Stimulated activated naive CD8-positive, alpha-beta T cell treated with anti-CD3 and anti-CD28 coated beads, Interleukin-15, amount 100 ng/mL, for 72 hours (primary cell): ENCODE measurements around the gene TMEM121.

Source experiments
- ATAC-seq: fragments of 150-1000 bp; cut with Tn5 transposase; 2 replicates; pipeline ENCODE4 v1.10.0; 2021; ENCODE audit warnings: mild to moderate bottlenecking, moderate library complexity
- DNase-seq, 2 donors: peaks; one replicate each; pipeline ENCODE4 v3.0.0; 2021 to 2022
- H3K27ac Mint-ChIP-seq, 2 donors: one replicate each; pipeline ENCODE4 v1.8.0; 2022; ENCODE audit warnings: mild to moderate bottlenecking in 2 of 2, mixed read lengths in 2 of 2, moderate library complexity in 2 of 2
- H3K27me3 Mint-ChIP-seq: one replicate; pipeline ENCODE4 v1.8.0; 2022; ENCODE audit warnings: mixed read lengths
- H3K4me1 Mint-ChIP-seq: one replicate; pipeline ENCODE4 v1.8.0; 2022; ENCODE audit warnings: mild to moderate bottlenecking, mixed read lengths
- H3K4me3 Mint-ChIP-seq, 2 donors: one replicate each; pipeline ENCODE4 v1.8.0; 2022; ENCODE audit warnings: mild to moderate bottlenecking in 2 of 2, mixed read lengths in 2 of 2, moderate library complexity in 1 of 2
- H3K9me3 Mint-ChIP-seq, 2 donors: one replicate each; pipeline ENCODE4 v1.8.0; 2022; ENCODE audit warnings: mixed read lengths in 2 of 2

TMEM121 gene

DNA sequence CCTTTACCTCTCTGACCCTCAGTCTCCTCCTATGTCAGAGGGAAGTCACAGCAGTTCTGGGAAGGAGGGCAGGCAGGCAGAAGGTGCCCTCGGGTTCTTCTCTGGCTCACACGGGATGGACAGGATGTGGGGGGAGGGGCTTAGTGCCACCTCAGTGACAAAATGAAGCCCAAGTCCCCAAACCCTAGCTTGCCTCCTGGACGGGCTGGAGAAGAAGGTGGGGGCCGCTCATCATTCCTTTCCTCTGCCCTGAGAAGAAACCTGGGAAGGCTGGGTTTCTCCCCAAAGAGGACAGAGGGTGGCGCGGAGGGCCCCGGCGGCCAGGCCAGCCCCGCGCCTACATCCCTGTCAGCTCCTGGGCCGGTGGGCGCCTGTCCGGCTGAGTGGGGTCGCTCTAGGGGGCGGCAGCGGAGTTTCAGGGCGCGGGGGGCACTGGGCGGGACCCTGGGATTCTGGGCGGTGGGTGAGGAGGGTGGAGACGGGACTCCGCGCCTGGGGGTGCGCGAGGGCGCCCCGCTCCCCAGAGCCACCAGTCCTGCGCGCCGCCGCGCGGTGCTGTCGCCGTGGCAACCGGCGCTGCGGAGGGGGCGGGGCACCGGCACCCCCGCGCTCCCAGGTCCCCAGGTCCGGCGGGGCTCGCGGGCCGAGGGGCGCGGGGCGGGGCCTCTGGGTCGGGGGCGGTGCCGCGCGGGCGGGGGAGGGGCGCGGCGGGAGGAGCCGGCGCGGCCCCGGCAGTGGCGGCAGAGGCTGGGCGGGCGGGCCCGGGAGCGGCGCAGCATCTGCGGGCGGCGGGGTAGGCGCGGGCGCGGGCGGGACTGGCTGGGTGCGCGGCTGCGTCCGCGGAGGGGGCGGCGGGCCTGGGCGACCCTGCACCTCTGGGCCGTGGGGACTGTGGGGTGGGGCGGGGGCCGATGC is at the start of gene TMEM121:
Gene TMEM121, plus strand, starts transcription at position 723 of the 915 bp plus-strand sequence. CDS start 2,252 bp downstream, outside the sequence.
- Mint-ChIP-seq H3K27me3 (peaks cover 24% of the 10 kb centered on the region), H3K4me1 (peaks cover 34% of the 10 kb centered on the region), H3K9me3 (no peaks in the 10 kb centered on the region), H3K4me3 (peak within 1 kb of the TSS; percentile 85 to 89), H3K27ac (peak within 1 kb of the TSS in 1 of 2 donors; percentile 83)
- no peak for DNase-seq
- peak; percentile 36 for ATAC-seq

DNA sequence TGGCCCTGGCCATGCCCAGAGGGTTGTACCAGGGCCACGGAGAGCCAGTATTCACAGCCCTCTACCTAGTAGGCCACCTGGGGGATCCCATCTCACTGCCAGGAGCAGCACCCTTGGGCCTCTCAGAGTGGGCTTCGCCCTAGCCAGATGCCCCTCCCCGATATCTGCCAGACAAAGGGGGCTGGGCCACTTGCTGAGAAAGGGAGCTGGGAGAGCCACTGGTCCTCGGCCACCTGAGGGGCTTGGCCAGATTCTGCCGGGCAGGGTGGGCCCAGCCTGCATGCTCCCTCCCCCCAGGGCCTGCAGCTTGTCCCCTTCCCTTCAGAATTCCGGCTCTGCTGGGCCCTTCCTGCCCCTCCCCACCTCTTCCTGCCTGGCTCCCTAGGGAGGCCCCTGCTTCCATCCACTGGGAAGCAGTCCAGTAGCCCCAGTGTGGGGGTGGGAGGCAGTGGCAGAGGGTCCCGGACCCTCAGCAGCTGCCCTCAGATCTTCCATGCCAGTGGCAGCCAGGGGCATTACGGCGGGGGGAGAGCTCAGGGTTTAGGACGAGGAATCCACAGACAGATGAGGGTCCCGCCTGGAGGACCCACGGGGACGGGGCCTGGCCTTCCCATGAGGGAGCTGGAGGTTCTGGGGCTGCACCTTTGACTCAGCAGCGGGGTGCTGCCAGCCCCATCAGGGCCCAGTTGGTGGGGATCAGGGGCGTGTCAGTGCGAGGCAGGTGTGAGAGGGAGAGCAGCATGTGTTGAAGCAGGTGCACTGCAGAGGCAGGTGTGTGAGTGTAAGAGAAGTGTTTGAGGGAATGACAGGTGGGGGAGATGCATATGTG is 49.3 kb upstream of the TMEM121 start:
- peaks cover 0 to 4% of the 10 kb centered on the region in 2 donors for H3K9me3 Mint-ChIP-seq
- no peak for ATAC-seq
- peaks cover 65% of the 10 kb centered on the region for H3K4me1 Mint-ChIP-seq
- H3K4me3 Mint-ChIP-seq: peak overlapping the region in 1 of 2 donors; percentile 23
- H3K27ac Mint-ChIP-seq: peak overlapping the region in 1 of 2 donors; percentile 88
- DNase-seq: no peak
- H3K27me3 Mint-ChIP-seq: peaks cover 46% of the 10 kb centered on the region

DNA sequence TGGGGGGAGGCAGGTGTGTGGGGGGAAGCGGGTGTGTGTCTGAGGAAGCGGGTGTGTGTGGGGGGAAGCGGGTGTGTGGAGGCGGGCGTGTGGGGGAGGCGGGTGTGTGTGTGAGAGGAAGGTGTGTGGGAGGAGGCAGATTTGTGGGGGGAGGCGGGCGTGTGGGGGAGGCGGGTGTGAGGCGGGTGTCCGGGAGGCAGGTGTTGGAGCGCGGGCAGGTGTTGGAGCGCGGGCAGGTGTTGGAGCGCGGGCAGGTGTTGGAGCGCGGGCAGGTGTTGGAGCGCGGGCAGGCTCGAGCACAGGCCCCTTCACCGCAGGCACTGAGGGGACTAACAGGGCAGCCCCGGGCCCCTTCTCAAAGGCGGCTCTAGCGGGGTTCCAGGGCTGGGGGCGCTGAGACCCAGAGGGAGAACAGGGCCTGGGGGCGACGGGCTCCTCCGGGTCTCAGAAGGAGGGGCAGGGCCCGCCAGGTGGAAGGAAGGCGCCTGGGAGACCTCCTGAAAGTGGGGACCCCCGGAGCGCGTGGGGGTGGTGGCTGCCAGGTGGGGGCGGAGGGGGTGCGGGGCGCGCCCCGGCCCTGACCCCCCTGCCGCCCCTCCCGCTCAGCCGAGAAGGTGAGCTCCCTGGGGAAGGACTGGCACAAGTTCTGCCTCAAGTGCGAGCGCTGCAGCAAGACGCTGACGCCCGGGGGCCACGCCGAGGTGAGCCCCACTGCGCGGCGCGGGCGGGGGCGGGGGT is 48.6 kb upstream of the TMEM121 start:
- Mint-ChIP-seq H3K9me3 (peaks cover 0 to 4% of the 10 kb centered on the region in 2 donors), H3K27ac (no peak overlapping the region), H3K4me1 (peaks cover 73% of the 10 kb centered on the region), H3K27me3 (peaks cover 46% of the 10 kb centered on the region), H3K4me3 (peak overlapping the region in 1 of 2 donors; percentile 18)
- ATAC-seq (no peak), DNase-seq (no peak)

DNA sequence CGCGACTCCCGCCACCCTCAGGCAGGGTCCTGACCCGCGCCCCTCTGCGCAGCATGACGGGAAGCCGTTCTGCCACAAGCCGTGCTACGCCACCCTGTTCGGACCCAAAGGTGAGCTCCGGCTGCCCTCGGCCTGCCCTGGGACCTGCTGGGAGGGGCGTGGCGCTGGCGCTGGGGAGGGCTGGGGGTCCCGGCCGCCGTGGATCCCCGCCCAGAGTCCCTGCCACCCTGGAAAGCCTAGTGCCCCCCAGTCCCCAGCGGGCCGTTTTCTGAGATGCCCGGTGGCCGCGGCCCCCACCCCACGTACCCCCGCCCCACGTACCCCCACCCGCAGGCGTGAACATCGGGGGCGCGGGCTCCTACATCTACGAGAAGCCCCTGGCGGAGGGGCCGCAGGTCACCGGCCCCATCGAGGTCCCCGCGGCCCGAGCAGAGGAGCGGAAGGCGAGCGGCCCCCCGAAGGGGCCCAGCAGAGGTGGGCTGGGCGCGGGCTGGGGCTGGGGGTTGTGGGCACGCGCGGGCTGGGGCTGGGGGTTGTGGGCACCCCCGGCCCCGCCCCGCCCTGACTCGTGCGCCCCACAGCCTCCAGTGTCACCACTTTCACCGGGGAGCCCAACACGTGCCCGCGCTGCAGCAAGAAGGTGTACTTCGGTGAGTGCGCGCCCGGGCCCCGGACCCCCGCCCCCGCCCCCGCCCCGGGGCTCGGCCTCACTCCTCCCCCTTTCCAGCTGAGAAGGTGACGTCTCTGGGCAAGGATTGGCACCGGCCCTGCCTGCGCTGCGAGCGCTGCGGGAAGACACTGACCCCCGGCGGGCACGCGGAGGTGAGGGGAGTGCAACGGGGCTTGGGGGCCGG is 47.8 kb upstream of the TMEM121 start:
- no peak overlapping the region for H3K4me3 Mint-ChIP-seq
- H3K27ac Mint-ChIP-seq: no peak overlapping the region
- ATAC-seq: no peak
- H3K9me3 Mint-ChIP-seq: peaks cover 0 to 4% of the 10 kb centered on the region in 2 donors
- H3K4me1 Mint-ChIP-seq: peaks cover 77% of the 10 kb centered on the region
- no peak for DNase-seq
- H3K27me3 Mint-ChIP-seq: peaks cover 46% of the 10 kb centered on the region

DNA sequence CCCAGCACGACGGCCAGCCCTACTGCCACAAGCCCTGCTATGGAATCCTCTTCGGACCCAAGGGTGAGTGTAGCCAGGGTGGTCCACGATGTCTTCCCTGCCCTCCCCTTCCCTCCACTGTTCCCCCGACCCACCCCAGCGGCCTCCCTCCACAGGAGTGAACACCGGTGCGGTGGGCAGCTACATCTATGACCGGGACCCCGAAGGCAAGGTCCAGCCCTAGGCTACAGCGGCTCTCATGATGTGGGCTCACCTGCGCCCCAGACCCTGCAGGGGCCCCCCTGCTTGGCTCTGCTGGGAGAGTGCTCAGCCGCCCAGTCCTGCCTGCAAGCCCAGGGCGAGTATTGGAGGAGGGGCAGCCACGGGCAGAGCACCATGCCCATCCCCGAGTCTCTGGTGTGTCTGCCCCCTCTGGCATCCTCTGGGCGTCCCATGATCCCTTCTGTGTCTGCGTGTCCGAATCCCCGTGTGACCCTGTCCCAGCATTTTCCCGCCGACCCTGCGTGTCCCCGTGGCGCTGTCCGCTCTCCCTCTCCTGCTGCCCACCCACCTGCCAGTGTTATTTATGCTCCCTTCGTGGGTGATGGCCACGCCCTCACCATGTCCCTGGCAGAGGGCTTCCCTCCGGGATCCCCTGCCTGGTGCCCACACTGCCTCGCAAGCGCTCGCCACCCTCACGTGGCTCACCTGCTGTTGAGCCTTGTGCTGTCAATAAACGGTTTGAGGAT is 46.8 kb upstream of the TMEM121 start:
- no peak for DNase-seq
- no peak for ATAC-seq
- Mint-ChIP-seq H3K4me3 (peak overlapping the region in 1 of 2 donors; percentile 44), H3K27ac (no peak overlapping the region), H3K4me1 (peaks cover 81% of the 10 kb centered on the region), H3K9me3 (peaks cover 0 to 4% of the 10 kb centered on the region in 2 donors), H3K27me3 (peaks cover 46% of the 10 kb centered on the region)

DNA sequence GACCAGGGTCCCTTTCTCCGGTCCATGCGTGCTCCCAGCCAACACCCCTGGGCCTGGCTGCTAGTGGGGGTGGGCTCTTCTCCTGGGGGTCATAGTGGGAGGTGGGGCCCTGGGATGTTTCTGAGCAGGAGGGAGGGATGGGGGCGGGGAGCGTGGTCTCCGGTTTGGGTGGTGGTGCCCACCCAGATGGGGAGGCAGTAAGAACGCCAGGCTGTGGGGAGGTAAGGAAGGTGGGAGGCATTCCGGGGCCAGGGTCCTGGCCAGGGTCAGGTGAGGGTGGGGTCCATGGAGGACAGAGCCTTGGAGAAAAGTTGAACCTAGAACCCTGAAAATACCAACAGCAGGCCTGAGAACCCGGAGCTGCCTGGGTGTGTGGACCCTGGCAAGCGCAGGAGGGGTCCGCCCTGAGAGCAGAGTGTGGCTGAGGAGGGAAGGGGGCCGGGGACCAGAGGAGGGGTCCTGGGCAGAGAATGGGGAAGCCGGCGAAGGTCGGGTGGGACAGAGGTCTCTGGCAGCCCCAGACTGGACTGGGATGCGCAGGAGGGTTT is 46.1 kb upstream of the TMEM121 start:
- Mint-ChIP-seq H3K4me1 (peaks cover 88% of the 10 kb centered on the region), H3K27ac (peak overlapping the region in 1 of 2 donors; percentile 65), H3K4me3 (no peak overlapping the region), H3K9me3 (peaks cover 0 to 4% of the 10 kb centered on the region in 2 donors), H3K27me3 (peaks cover 46% of the 10 kb centered on the region)
- ATAC-seq (no peak), DNase-seq (no peak)

DNA sequence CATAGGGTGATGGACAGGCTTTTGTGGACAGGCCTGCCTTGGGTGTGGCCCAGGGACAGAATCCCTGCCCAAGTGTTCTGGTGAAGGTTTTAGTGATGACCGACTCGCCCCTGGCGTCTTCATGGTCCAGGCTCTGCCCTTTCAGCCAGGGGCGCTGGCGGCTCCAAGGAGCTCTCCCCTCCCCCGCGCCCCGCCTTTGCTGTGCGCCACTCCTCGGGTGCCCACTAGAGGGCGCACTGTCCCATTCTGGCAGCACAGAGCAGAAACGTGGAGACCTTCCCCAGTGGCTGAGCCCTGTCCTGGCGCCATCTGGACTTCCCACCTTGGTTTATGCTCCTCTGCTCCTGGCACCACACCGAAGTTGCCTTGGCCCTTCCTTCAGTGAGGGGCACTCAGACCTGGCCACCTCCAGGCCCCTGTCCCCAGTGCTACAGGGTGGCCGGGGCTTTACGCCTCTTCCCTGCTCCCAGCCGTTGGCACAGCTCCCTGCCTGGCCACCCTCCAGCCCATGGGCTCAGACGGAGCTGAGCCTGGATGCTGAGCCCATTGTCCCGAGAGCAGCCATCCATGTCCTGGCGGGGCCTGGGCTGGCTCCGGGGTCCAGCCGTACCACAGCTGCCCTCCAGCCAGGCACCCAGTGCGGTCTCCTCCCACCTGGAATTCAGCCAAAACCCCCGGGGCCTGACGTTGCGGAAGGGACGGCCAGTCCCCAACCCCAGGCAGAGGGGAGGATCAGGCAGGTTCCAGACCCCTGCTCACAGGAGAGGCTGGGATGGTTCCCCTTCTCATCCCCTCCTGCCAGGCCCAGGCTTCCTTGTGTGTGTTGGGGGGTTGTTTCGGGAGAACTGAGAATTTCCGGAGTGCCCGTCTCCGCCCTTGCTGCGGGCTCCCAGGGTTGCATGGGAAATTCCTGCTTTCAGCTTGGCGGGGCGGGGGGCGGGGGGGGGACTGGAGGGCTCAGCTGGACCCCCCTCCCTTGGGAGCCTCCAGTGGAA is 45.3 kb upstream of the TMEM121 start:
- Mint-ChIP-seq H3K4me3 (peak overlapping the region; percentile 76 to 86), H3K27ac (peak overlapping the region; percentile 99 to 100), H3K4me1 (peaks cover 88% of the 10 kb centered on the region), H3K9me3 (peaks cover 0 to 4% of the 10 kb centered on the region in 2 donors), H3K27me3 (peaks cover 37% of the 10 kb centered on the region)
- DNase-seq: peak; percentile 93
- ATAC-seq: peak; percentile 62

DNA sequence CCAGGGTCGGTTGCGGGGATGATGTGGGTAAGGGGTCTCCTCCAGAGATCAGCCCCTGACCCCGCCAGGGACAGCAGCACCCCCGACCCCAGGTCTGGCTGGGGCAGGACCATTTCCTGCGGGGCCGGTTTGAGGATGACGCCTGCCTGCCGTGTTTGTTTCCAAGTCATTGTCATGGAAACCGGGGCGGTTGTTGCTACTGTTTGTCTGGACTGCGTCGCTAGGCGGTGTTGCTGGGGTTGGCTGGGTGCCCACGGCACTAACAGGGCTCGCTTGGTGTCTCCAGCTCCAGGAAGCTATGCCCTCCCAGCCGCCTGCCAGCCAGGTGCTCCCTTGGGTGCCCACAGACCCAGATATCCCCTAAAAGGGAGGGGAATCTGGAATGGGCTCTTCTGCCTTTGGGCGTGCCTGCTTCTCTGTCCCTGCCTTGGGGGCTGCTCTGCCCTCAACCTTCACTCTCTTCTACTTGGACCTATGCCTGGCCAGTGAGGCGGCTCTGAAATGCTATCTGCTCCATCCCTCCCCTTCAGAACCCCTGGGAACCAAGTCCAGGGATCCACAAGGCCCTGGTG is 44.4 kb upstream of the TMEM121 start:
- peak; percentile 75 for ATAC-seq
- DNase-seq: peak; percentile 87 to 96
- Mint-ChIP-seq H3K9me3 (peaks cover 0 to 4% of the 10 kb centered on the region in 2 donors), H3K4me1 (peaks cover 88% of the 10 kb centered on the region), H3K27me3 (peaks cover 34% of the 10 kb centered on the region), H3K27ac (peak overlapping the region; percentile 99 to 100), H3K4me3 (peak overlapping the region; percentile 76 to 82)

DNA sequence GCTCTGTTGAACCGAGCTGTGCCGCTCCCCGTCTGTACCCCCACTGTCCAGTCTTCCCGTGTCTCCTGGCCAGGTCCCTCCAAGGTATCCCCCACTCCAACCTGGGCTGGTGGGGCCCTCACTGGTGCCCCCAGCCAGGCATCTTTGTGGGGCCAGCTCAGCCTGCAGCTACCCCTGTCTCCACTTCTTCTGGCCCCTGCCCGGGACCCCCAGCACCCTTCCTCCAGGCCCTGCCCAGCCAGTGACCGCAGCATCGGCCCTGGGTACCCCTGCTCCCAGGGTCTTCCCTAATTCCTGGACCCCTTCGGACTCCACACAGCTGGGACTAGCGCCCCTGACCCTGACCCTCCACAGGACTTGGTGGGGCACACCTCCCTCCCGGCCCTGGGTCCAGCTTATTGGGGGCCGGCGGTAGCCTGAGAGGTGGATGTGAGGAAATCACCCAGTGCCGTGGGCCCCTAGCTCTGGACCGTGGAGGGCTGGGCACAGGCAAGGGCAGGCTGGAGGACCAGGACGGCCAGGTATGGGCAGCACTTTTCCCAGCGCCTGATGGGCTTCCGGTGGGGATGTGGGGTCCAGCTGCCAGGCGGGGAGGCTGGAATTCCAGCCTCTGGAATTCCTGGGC is 43.8 kb upstream of the TMEM121 start:
- Mint-ChIP-seq H3K9me3 (no peaks in the 10 kb centered on the region), H3K27ac (peak overlapping the region; percentile 93 to 100), H3K27me3 (peaks cover 29% of the 10 kb centered on the region), H3K4me3 (peak overlapping the region; percentile 76 to 82), H3K4me1 (peaks cover 81% of the 10 kb centered on the region)
- no peak for ATAC-seq
- DNase-seq: no peak

DNA sequence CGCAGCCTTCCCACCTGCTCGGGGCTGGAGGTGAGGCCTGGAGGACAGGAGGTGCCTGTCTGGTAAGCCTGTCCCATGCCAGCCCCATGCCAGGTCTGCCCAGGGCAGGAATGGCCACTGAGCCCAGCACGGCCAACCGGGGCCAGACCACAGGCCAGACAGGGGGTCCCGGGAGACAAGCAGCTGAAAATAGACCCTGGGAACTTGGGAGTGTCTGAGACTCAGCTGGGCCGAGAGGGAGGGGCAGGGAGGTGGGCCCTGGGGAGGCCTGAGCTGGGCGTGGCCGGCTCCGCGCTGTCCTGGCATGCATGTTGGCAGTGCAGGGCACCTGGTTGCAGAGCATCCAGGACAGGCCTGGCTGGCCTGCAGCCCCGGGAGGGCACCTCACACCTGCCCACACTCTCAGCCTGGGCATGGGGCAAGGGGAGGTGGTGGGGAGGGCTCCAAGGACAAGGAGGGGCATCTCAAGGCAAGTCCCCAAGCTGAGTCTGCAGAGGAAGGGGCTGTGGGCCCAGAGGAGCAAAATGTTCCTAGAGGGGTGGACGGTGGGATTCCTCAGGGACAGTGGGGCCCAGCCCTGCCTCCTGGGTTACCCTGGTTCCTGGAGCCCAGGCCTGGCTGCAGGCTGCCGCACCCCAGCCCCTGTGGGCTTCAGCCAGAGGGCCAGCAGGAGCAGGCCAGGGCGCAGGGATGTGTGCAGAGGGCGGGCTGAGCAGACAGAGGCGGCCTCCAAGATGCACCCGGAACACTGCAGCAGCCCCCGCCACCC is 42.9 kb upstream of the TMEM121 start:
- peaks cover 25% of the 10 kb centered on the region for H3K27me3 Mint-ChIP-seq
- no peak overlapping the region for H3K4me3 Mint-ChIP-seq
- ATAC-seq (no peak), DNase-seq (no peak)
- H3K9me3 Mint-ChIP-seq: no peaks in the 10 kb centered on the region
- peak overlapping the region; percentile 97 to 100 for H3K27ac Mint-ChIP-seq
- peaks cover 86% of the 10 kb centered on the region for H3K4me1 Mint-ChIP-seq
